GF-D8 (cell line): ENCODE data around the gene TUBD1.
"Not testable (repeated sequence)": the region's sequence is repeated elsewhere in the genome, so short reads cannot be mapped to it uniquely, and the experiment has no call there.

Experiments used
- DNase-seq: peaks from one replicate; lab custom pipeline; 2025; lab: John Stamatoyannopoulos, UW

TUBD1 gene

GRCh38 chr17:59892924-59893675, at the start of gene TUBD1, which contains the start of gene RPS6KB1:
TSS of gene TUBD1 (minus strand) at chr17:59892943. CDS start at chr17:59891002, 1,941 bp downstream.
TSS of gene RPS6KB1 (plus strand) at chr17:59893121. CDS start at chr17:59893185, 64 bp downstream.
- DNase-seq: peak; percentile 97

DNA sequence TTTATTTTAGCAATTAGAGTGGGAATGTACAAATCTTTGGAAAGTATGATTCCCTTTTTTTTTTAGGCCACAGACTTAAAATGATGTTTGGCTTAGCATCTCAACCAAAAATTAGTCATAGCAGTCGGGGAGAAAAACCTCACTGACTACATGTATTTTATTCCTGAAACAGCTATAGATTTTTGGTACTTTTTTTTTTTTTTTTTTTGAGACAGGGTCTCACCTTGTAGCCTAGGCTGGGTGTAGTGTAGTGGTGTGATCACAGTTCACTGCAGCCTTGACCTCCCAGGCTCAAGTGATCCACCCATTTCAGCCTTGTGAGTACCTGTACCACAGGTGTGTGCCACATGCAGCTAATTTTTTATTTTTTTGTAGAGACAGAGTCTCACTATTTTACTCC, 48.4 kb upstream of the TUBD1 start:
- no peak for DNase-seq

DNA sequence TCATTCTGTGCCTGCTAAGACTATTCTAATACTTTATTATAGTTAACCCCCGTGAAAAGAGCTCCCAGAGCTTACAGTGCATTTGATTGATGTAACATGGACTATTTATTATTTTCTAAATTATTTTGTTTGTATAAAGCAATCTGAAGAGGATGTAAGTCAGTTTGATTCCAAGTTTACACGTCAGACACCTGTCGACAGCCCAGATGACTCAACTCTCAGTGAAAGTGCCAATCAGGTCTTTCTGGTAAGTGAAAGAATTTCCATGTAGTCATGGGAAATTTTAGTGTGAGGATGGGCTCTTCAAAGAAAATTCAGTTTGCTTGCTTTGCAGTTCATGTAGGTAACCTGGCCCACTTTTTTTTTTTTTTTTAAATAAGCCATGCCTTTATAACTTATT, 48.0 kb upstream of the TUBD1 start:
- not testable (repeated sequence) for DNase-seq

DNA sequence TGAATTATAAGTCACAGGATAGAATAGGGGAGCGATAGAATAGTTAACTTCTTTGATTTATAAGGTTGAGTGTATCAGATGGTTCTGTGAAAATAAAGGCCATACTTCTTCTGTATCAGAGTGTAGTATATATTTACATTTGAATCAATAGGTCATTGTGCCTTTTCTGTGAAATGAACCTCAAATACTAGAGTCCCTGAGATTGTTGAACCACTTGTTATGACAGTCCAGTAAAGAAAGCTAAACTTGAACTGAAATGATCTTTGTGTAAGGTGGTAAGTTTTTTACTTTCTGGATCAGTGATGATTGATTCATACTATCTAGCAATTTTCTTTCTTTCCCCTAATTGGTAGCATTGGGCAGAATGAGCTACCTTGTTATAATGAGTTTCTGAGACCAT, 40.6 kb upstream of the TUBD1 start:
- not testable (repeated sequence) for DNase-seq

- not testable (repeated sequence) for DNase-seq
Observed at GRCh38 chr17:59930768-59931167, 38.0 kb upstream of the TUBD1 start.

DNA sequence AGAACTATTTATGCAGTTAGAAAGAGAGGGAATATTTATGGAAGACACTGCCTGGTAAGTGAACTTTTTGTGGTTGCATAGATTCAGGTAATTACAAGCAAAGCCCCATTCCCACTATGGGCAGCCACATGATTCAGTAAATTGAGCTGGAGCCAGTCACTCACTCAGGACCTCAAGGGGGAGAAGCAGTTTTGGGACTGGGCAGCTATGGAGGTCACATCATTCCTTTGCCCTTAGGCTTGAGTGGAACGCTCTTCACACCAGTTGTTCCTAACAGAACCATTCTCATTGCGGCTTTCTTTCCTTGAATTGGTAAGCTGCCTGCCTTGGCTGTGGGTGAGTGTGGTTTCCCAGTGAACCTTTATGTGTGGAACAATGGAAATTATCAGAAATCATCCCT, 37.4 kb upstream of the TUBD1 start:
- not testable (repeated sequence) for DNase-seq

- DNase-seq: not testable (repeated sequence)
Observed at GRCh38 chr17:59920637-59921036, 27.9 kb upstream of the TUBD1 start.

GRCh38 chr17:59916446-59916845, 23.7 kb upstream of the TUBD1 start:
- no peak for DNase-seq

DNA sequence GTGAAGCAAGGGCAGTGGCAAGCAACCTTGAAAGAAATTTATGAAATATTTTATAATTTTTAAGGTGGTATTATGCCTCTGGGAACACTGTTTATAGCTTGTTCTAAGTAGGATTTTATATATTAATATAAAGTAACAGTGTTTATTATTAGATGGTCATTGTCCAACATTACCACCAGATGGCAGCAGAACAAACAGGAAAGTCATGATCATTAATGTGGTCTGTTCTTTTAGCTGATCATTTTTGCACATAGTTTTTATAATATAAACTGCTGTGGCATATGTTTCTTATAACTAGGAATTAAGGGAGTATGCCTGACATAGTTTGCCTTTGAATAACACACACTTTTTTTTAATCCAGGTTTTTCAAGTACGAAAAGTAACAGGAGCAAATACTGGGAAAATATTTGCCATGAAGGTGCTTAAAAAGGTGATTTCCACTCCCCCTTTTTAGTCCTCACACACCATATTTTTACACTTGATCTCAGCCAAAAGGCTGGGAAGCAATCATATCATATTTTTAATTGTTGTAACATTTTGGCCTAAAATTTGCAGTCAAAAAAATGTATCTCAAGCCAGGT, 21.6 kb upstream of the TUBD1 start:
- peak; percentile 15 for DNase-seq

- no peak for DNase-seq
Observed at GRCh38 chr17:59907467-59907866, 14.7 kb upstream of the TUBD1 start.

DNA sequence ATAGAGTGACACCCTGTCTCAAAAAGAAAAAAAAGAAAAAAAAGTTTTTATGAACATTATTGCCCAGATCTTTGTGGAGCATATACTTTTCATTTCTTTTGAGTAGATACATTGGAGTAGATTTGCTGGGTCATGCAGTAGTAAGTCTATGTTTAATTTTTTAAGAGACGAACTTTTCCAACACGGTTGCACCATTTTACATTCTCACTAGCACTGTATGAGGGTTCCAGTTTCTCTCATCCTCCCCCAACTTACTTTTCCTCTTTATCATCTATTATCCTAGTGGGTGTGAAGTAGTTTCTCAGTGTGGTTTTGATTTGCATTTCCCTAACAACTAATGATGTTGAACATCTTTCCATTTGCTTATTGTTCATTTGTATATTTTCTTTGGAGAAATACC, 10.7 kb upstream of the TUBD1 start:
- no peak for DNase-seq

DNA sequence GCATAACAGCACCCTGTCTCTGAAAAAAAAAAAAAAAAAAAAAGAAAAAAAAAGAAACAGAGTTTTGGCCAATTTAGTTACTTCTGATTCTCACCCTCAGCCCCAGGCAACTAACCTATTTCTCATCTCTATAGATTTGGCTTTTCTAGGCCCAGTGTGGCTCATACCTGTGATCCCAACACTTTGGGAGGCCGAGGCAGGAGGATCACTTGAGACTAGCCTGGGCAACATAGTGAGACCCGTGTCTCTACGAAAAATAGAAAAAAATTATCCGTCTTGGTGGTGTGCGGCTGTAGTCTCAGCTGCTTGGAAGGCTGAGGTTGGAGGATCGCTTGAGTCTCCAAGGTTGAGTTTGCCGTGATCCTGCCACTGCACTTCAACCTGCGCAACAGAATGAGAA, 8.9 kb upstream of the TUBD1 start:
- no peak for DNase-seq

GRCh38 chr17:59899099-59899498, 6.4 kb upstream of the TUBD1 start:
- DNase-seq: peak; percentile 15

- no peak for DNase-seq
Observed at GRCh38 chr17:59897090-59897489, 4.3 kb upstream of the TUBD1 start.

DNA sequence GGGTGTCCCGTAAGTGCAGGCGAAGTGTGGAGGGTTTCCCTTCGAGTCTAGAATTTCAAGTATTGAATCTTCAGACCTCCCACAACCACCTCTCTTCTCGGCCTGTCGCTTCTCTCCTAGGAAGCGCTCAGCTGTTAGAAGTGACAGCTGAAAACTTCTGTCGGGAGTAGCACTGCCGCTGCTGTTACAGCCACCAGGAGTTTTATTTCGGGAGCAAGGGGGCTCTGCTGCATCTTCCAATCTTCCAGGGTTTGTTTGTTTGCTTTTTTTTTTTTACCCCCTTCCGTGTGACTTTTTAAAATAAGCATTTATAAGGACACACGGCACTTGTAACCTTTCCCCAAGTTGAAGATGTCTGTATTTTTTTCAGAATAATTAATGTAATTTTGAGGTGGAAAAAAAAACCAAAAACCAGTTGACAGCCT, 945 bp upstream of the TUBD1 start:
- no peak for DNase-seq

DNA sequence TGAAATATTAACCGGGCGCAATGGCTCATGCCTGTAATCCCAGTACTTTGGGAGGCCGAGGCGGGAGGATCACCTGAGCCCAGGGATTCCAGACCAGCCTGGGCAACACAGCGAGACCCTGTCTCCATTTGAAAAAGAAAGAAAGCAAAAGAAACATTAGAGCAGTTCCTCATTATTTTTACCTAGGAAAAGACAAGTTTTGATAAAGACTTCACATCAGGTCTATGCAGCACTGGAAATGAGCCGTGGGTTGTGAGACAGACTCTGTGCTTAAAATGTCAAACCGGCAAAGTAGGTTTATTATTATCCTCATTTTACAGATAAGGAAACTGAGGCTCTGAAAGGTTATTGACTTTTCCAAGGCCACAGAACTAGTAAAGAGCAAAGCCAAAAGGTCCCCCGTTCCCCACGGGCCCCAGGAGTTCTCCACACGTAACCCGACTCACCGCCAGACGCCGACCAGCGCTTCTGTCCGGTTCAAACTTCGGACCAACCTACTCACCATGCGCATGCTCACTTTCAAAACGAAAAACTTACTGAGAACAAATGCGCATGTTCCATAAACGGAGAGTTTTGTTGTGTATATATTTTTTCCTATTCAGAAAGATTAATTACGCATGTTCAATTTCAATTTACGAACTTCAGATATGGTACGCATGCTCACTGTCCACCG, 356 bp downstream of the TUBD1 start:
- no peak for DNase-seq

GRCh38 chr17:59890720-59891119, 2.0 kb downstream of the TUBD1 start:
- DNase-seq: no peak

DNA sequence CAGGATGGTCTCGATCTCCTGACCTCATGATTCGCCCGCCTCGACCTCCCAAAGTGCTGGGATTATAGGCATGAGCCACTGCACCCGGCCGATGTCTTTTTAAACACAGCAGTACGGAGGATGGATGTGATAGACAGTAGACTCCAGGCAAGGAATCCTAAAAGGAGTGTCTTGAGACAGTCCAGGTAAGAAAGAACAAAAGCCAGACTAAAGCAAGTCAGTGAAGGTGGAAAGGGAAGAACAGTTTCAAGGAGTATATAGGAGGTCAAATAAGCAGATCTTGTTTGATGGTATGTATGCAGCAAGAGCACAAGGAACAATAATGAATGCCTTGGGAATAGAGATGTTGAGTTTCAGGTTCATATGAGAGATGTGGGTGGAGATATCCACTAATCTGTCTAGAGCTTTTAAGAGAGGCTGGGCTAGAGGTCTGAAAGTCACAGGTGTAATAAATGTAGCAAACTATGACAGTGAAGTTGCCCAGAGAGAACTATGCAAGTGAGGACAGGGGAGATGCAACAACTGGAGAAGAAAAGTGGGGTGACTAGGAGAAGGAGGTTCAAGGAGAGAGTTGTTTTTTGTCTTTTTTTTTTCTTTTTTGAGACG, 4.5 kb downstream of the TUBD1 start:
- no peak for DNase-seq

GRCh38 chr17:59884861-59885260, 7.9 kb downstream of the TUBD1 start:
- no peak for DNase-seq

GRCh38 chr17:59878624-59879023, 14.1 kb downstream of the TUBD1 start:
- DNase-seq: no peak

DNA sequence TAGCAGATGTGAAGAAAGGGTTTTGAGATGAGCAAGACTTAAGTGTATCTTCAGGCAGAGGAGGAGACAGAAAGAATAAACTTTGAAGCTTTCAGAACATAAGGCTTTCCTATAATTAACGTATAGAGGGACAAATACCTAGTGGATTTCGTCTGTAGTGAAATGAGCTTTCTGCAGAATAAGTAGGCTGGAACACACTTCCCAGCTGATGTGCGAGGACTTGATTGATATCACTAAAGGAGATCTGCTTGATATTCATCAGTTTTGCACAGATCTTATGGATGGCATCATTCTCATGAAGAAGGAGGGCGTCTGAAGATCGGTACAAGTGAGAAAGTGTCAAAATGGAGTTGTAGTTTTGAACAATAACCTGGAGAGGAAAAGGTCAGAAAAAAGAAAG, 14.8 kb downstream of the TUBD1 start:
- no peak for DNase-seq

DNA sequence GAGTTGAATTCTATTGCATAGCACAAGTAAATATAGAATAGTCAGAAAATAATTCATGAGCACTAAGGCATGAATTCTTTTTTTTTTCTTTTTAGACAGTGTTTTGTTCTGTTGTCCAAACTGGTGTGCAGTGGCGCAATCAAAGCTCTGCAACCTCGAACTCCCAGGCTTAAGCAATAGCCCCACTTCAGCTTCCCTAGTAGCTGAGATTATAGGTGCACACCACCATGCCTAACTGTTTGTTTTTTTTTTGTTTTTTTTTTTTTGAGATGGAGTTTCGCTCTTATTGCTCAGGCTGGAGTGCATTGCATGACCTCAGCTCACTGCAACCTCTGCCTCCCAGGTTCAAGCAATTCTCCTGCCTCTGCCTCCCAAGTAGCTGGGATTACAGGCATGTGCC, 16.6 kb downstream of the TUBD1 start:
- no peak for DNase-seq

GRCh38 chr17:59874376-59874775, 18.4 kb downstream of the TUBD1 start:
- DNase-seq: no peak
